ENCODE data around the gene NDUFB6. TPM values are rescaled to one million over a fixed set of nuclear protein-coding genes. Genes with fewer than 3 reads are reported as not detected.

The NDUFB6 gene
- total and polyA plus RNA-seq, 9 of the 15 experiments (the other 6 are each of a cell fraction or from before 2014, with no cell fraction given) = 26.5 to 88.1 (median 64.0) TPM

GRCh38 chr9:32570262-32570661 lies 2.7 kb downstream of the NDUFB6 start:
- Histone ChIP-seq H3K9me3 (replicated peaks; ENCODE audit: control insufficient read depth, insufficient read depth, low read depth, low read length) (no peaks in the 10 kb centered on the region), H4K20me1 (replicated peaks; ENCODE audit: control insufficient read depth, insufficient read depth, low read length) (no peaks in the 10 kb centered on the region), H3K79me2 (ENCODE audit: control insufficient read depth, insufficient read depth, low read length) (peaks cover 34% of the 10 kb centered on the region), H3K9me1 (ENCODE audit: control insufficient read depth, insufficient read depth, low read length) (no peaks in the 10 kb centered on the region), H3K36me3 (ENCODE audit: control insufficient read depth, insufficient read depth, low read length) (peaks cover 44% of the 10 kb centered on the region; the same call in 2 of the 3 replicates), H3K4me3 (no peak overlapping the region), H2AFZ (ENCODE audit: low read depth, low read length) (no peak overlapping the region), H3K9ac (ENCODE audit: insufficient read depth in 1 of 2, low read depth in 2 of 2, low read length in 2 of 2) (peak overlapping the region in 1 of 2 experiments; percentile 58; a peak in 1 of 4 replicates), H3K4me2 (ENCODE audit: insufficient read depth, low read length) (no peak overlapping the region), H3K4me1 (replicated peaks in 1 of 2; ENCODE audit: control insufficient read depth in 2 of 2, insufficient read depth in 2 of 2, low read length in 2 of 2) (peaks cover 0 to 4% of the 10 kb centered on the region in 2 experiments; a peak in 1 of 5 replicates), H3K27me3 (ENCODE audit: control insufficient read depth in 2 of 2, insufficient read depth in 2 of 2, low read length in 2 of 2) (no peaks in the 10 kb centered on the region), H3K27ac (ENCODE audit: extremely low read depth, low read depth, low read length) (no peak overlapping the region)
- intact Hi-C loops (cut with micrococcal nuclease) (loop anchor here (5.0 kb wide), 1 partner anchor 133 kb away; no protein-coding TSS in a partner anchor), in situ Hi-C loops (cut with MboI) (loop anchor here (25.0 kb wide), 1 partner anchor 667 kb away; the partner anchor contains the start of gene SPINK4)
- CTCF ChIA-PET (ENCODE audit: low intra/inter-chr PET ratio) = no interaction called here
- POLR2A ChIA-PET = no interaction called here
- 93% methylated on average over 4 of the region's 4 CpGs for WGBS (ENCODE audit: insufficient coverage, low coverage, missing lambda C conversion rate)
- BruUV-seq (replicated peaks) = no TSS peak
- DNase-seq (ENCODE audit: extremely low read depth in 1 of 4, low spot score in 3 of 4) = no peak
- TF ChIP-seq PTTG1 (tag; IDR thresholded peaks at IDR 0.05; ENCODE audit: low read depth) (no peak), MAZ (CRISPR knock-in tag; conservative IDR thresholded peaks at IDR 0.05 in 1 of 2, IDR thresholded peaks at IDR 0.05 in 1 of 2) (no peak), ZNF274 (IDR thresholded peaks at IDR 0.05; ENCODE audit: borderline replicate concordance, low read depth, low read length) (no peak), NCOA6 (IDR thresholded peaks at IDR 0.05) (no peak), PRMT5 (CRISPR knock-in tag; IDR thresholded peaks at IDR 0.05) (no peak), ZNF124 (CRISPR knock-in tag; IDR thresholded peaks at IDR 0.05) (no peak), RNF219 (CRISPR knock-in tag; IDR thresholded peaks at IDR 0.05) (no peak), DLX4 (CRISPR knock-in tag; IDR thresholded peaks at IDR 0.05) (no peak), CBX8 (IDR thresholded peaks at IDR 0.05; ENCODE audit: borderline replicate concordance, extremely low read depth, low read depth, low read length, poor library complexity, severe bottlenecking) (no peak), SPI1 (IDR thresholded peaks at IDR 0.05; ENCODE audit: borderline replicate concordance, low read depth, low read length) (no peak), RBM25 (IDR thresholded peaks at IDR 0.05; ENCODE audit: low read depth, low read length, severe bottlenecking) (no peak), FOSL1 (tag; conservative IDR thresholded peaks at IDR 0.05) (no peak), IRF9 (tag; IDR thresholded peaks at IDR 0.05) (no peak)
- ATAC-seq = no peak
- no peak for FAIRE-seq
